ENCODE measurements around the gene ATP1B1.

The ATP1B1 gene

DNA sequence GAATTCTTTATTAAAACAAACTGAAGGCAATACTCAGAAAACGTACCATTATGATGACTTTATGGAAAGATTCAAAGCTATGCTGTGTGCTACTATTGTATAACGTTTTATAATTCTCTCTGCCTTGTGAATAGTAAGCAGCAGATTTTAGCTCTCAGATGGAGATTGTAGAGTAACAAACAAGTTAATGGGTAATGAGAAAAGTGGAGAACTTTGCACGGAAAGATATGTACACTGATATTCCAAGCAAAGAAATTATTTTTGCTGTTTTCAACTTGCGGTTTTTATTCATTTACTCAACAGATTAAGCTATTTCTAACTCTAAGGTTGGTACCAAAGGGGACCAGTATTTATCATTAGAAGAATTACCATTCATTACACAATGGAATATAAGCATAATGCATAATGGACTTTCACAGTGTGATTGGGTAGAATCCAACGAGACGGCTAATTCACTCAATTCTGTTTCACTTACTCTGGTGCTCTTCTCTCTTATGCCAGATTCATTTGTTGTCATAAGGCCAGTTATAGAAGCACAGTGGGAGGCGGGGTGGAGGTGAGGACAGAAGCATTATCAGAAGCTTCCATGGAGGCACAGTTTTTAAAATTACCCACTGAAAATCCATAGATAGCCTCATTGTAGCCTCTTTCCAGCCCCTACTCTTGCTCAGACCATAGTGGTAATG, 38.6 kb downstream of the ATP1B1 start:
- H3K4me3 ChIP-seq (replicated peaks; ENCODE audit: low read depth, low read length): no peak overlapping the region
- TF ChIP-seq, protein P1, sequence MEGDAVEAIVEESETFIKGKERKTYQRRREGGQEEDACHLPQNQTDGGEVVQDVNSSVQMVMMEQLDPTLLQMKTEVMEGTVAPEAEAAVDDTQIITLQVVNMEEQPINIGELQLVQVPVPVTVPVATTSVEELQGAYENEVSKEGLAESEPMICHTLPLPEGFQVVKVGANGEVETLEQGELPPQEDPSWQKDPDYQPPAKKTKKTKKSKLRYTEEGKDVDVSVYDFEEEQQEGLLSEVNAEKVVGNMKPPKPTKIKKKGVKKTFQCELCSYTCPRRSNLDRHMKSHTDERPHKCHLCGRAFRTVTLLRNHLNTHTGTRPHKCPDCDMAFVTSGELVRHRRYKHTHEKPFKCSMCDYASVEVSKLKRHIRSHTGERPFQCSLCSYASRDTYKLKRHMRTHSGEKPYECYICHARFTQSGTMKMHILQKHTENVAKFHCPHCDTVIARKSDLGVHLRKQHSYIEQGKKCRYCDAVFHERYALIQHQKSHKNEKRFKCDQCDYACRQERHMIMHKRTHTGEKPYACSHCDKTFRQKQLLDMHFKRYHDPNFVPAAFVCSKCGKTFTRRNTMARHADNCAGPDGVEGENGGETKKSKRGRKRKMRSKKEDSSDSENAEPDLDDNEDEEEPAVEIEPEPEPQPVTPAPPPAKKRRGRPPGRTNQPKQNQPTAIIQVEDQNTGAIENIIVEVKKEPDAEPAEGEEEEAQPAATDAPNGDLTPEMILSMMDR (IDR thresholded peaks at IDR 0.05; ENCODE audit: low read length, missing control alignments): no peak
- DNase-seq (ENCODE audit: low read depth): no peak

DNA sequence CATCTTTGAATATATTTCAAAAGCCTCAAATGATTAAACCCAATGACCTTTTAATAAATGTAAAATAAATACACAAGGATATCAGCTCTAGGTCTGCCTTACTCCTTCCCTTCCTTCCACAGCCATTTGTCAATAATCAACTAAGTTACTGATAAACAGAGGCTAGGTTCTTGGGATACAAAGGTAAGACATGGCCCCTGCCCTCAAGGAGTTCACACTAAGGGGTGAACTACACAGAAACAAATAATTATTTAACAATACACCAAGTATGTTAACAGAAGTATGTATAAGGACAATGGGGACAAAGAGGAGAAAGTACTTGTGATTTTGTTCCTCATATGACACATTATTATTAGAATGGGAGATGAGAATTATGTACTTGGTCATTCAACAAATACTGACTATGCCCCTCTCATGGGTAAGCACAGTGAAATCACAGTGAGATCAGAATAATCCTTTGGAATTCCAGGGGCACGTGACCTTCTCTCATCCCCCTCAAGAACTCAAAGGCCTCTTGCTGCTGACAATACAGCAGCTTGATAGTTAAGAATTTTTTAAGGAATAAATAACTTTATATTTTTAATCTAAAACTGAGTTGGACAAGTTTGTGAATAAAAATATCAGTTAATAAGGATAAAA, 40.2 kb downstream of the ATP1B1 start:
- no peak overlapping the region for H3K4me3 ChIP-seq (replicated peaks; ENCODE audit: low read depth, low read length)
- TF ChIP-seq, protein P1 (IDR thresholded peaks at IDR 0.05; ENCODE audit: low read length, missing control alignments): no peak
- DNase-seq (ENCODE audit: low read depth): no peak

DNA sequence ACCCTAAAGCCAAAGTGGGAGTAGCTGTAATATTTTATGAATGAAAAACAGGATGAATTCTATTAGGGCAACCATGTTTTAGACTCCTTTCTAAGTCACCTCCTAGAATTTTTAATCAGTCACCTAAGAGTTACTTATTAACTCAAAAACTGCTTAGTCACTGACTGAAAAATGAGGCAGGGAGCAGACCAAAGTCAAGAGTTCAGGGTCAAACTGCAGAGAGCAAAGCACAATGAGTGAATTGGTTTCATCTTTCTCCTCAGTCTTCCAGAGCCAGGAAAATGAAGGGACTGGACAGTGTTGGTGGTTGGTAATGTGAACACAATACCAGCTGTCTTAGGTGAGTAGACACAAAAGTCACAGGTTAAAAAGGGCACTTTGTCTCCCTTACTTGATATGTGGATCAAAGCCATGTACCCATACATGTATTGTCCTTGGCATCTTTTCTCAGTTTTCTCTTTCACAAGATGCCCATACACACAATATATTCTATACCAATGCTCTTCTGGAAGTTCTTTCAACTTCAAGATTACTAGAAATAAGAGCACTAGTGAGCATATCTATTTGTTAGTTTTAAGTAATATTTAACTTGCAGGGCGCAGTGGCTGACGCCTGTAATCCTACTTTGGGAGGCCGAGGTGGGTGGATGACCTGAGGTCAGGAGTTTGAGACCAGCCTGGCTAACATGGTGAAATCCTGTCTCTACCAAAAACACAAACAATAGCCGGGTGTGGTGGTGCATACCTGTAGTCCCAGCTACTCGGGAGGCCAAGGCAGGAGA, 42.2 kb downstream of the ATP1B1 start:
- no peak for DNase-seq (ENCODE audit: low read depth)
- TF ChIP-seq, protein P1 (IDR thresholded peaks at IDR 0.05; ENCODE audit: low read length, missing control alignments): no peak
- no peak overlapping the region for H3K4me3 ChIP-seq (replicated peaks; ENCODE audit: low read depth, low read length)

DNA sequence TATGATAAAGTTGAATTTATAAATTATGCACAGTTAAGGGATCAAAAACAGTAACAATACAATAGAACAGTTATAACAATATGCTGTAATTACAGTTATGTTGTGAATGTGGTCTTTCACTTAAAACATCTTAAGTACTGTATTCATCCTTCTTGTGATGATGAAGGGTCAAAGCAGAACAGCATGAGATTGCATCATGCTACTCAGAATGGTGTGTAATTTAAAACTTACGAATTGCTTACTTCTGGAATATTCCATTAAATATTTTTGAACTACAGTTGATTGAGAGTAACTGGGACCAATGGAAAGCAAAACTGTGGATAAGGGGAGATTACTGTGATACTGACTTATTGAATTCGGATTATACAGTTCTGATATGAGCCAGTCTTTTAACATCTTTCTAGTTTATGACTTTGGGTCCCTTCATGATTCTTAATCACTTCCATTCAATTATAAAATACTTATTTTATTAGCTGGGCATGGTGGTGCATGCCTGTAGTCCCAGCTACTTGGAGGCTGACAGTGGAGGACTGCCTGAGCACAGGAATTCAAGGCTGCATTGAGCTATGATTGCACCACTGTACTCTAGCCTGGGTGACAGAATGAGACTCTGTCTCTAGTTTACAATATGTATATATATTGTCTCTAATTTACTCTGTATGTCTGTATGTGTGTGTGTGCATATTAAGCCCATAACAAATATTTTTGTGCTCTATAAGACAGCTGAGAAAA, 43.2 kb downstream of the ATP1B1 start:
- no peak overlapping the region for H3K4me3 ChIP-seq (replicated peaks; ENCODE audit: low read depth, low read length)
- TF ChIP-seq, protein P1 (IDR thresholded peaks at IDR 0.05; ENCODE audit: low read length, missing control alignments): no peak
- no peak for DNase-seq (ENCODE audit: low read depth)

DNA sequence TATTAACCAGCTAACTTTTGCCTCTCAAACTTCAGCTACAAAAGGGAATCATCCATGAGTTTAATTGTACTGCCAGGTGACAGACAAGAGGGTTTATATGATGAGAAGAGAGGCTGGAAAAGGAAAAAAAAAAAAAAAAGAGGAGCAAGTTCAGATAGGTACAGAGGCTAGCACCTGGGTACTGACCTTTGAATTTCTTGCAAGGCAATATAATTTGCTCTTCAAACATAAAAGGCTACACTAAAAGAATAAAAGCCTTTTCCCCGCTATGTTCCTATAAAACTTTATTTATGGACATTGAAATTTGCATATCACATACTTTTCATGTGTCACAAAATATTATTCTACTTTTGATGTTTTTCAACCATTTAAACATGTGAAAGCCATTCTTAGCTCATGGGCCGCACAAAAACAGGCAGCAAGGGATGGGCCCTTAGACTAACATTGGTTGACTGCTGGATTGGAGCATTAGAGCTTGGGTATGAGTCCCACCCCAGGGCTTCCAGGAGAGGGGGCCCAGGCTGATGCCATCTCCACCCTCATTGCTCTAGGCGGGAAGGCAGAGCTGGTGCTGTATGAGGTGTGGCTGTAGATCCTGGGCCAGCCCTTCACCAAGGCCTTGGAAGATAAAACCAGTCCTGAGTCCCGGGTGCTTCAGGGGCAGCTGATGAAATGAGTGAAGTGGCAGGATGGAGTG, 44.3 kb downstream of the ATP1B1 start:
- TF ChIP-seq, protein P1 (IDR thresholded peaks at IDR 0.05; ENCODE audit: low read length, missing control alignments): no peak
- H3K4me3 ChIP-seq (replicated peaks; ENCODE audit: low read depth, low read length): no peak overlapping the region
- DNase-seq (ENCODE audit: low read depth): no peak

DNA sequence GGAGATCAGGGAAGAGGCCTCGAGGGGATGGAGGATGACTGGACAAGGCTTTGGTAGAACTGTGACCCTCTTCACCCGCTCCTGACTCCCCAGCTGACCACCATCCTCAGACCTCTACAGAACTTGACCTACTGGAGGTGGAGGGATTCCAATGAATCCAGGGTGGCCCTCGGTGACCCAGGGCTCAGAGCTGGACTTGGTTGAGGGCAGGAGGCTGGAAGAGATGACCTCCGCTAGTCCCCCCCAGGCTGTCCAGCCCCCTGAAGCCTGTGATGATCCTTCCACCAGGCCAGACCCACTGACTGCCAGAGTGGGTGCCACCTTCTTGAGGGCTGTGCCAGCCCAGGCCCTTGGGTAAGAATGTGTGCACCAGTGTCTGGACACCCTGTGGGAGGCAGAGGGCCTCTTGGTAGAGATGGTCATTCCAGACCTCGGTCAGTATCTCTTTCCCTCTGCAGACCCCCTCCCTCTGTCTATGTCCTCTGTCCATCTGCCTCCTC, 44.9 kb downstream of the ATP1B1 start:
- DNase-seq (ENCODE audit: low read depth): no peak
- H3K4me3 ChIP-seq (replicated peaks; ENCODE audit: low read depth, low read length): no peak overlapping the region
- TF ChIP-seq, protein P1 (IDR thresholded peaks at IDR 0.05; ENCODE audit: low read length, missing control alignments): no peak

Measured in fibroblast of pulmonary artery (primary cell).